HepG2 (cell line): ENCODE results near the gene FMNL1. TPM values are rescaled to one million over a fixed set of nuclear protein-coding genes. Genes with fewer than 3 reads are reported as not detected.

Source experiments
- AGO1 ChIP-seq: fragments of 200-400 bp; formaldehyde crosslinking; IDR thresholded peaks from 2 replicates; pipeline ENCODE4 v1.6.1; 2017; ENCODE audit warnings: mild to moderate bottlenecking, low read depth, low read length, moderate library complexity; ENCODE audit not compliant: poor library complexity, severe bottlenecking
- CREBL2 ChIP-seq: sonication (generic); formaldehyde crosslinking; IDR thresholded peaks from 2 replicates; pipeline ENCODE4 v1.8.1; 2023; ENCODE audit warnings: missing genetic modification reagents, mild to moderate bottlenecking, borderline replicate concordance
- CTCF ChIP-seq: sonication (generic); formaldehyde crosslinking; IDR thresholded peaks from 2 replicates; pipeline ENCODE4 v1.5.0; 2020; ENCODE audit warnings: mild to moderate bottlenecking, missing genetic modification reagents, moderate library complexity
- DNMT3B ChIP-seq: conservative IDR thresholded peaks from 2 replicates; pipeline ENCODE4 v1.6.1; 2016; ENCODE audit warnings: missing biosample characterization, control low read depth
- FOXC1 ChIP-seq: sonication (generic); formaldehyde crosslinking; IDR thresholded peaks from 2 replicates; pipeline ENCODE4 v1.8.0; 2022; ENCODE audit warnings: mild to moderate bottlenecking, missing genetic modification reagents, borderline replicate concordance
- GFI1 ChIP-seq: sonication (generic); formaldehyde crosslinking; IDR thresholded peaks from 2 replicates; pipeline ENCODE4 v1.5.0; 2020; ENCODE audit warnings: missing genetic modification reagents, mild to moderate bottlenecking, borderline replicate concordance
- HMGXB4 ChIP-seq, 2 experiments: sonication (generic) in 1 of 2; formaldehyde crosslinking in 1 of 2; IDR thresholded peaks; 2 replicates each; pipeline versions ENCODE4 v1.4.0 to v1.6.1; 2018 to 2020; ENCODE audit warnings: missing genetic modification reagents in 2 of 2, borderline replicate concordance in 1 of 2, low read depth in 1 of 2, mild to moderate bottlenecking in 1 of 2, missing biosample characterization in 1 of 2
- HNRNPK ChIP-seq: fragments of 200-400 bp; formaldehyde crosslinking; IDR thresholded peaks from 2 replicates; pipeline ENCODE4 v1.6.1; 2018; ENCODE audit warnings: low read length, low read depth, moderate library complexity, mild to moderate bottlenecking; ENCODE audit not compliant: poor library complexity, severe bottlenecking
- HNRNPL ChIP-seq: fragments of 200-400 bp; formaldehyde crosslinking; IDR thresholded peaks from 2 replicates; pipeline ENCODE4 v1.6.1; 2017; ENCODE audit warnings: mild to moderate bottlenecking, low read depth, low read length
- HOXA9 ChIP-seq: sonication (generic); formaldehyde crosslinking; IDR thresholded peaks from 2 replicates; pipeline ENCODE4 v1.8.1; 2022; ENCODE audit warnings: missing genetic modification reagents, mild to moderate bottlenecking, moderate library complexity, borderline replicate concordance
- MTF1 ChIP-seq: sonication (generic); formaldehyde crosslinking; IDR thresholded peaks from 2 replicates; pipeline ENCODE4 v1.5.0; 2020; ENCODE audit warnings: missing genetic modification reagents
- MXI1 ChIP-seq: IDR thresholded peaks from 3 replicates; pipeline ENCODE4 v1.6.1; 2012; ENCODE audit warnings: low read depth, low read length, inconsistent platforms, borderline replicate concordance
- PRPF4 ChIP-seq: fragments of 200-400 bp; formaldehyde crosslinking; IDR thresholded peaks from 2 replicates; pipeline ENCODE4 v1.6.1; 2016; ENCODE audit warnings: low read length, low read depth; ENCODE audit not compliant: poor library complexity, severe bottlenecking
- REXO4 ChIP-seq: sonication (generic); formaldehyde crosslinking; IDR thresholded peaks from 2 replicates; pipeline ENCODE4 v1.8.0; 2022; ENCODE audit warnings: missing genetic modification reagents, mild to moderate bottlenecking, borderline replicate concordance
- SMAD9 ChIP-seq: sonication (generic); formaldehyde crosslinking; IDR thresholded peaks from 2 replicates; pipeline ENCODE4 v1.5.1; 2020; ENCODE audit warnings: mild to moderate bottlenecking, missing genetic modification reagents
- STAG1 ChIP-seq: sonication (generic); formaldehyde crosslinking; IDR thresholded peaks from 2 replicates; pipeline ENCODE4 v1.4.0; 2020; ENCODE audit warnings: missing genetic modification reagents
- XRCC5 ChIP-seq: fragments of 200-400 bp; formaldehyde crosslinking; optimal IDR thresholded peaks from 2 replicates; pipeline ENCODE3; 2017; ENCODE audit warnings: mild to moderate bottlenecking, low read length
- ZC3H13 ChIP-seq: sonication (generic); formaldehyde crosslinking; IDR thresholded peaks from 2 replicates; pipeline ENCODE4 v1.8.1; 2023; ENCODE audit warnings: mild to moderate bottlenecking, missing genetic modification reagents, moderate library complexity
- ZKSCAN5 ChIP-seq: sonication (generic); formaldehyde crosslinking; IDR thresholded peaks from 2 replicates; pipeline ENCODE4 v1.5.1; 2020; ENCODE audit warnings: mild to moderate bottlenecking, missing genetic modification reagents
- ZNF224 ChIP-seq: sonication (generic); formaldehyde crosslinking; IDR thresholded peaks from 2 replicates; pipeline ENCODE4 v1.5.0; 2020; ENCODE audit warnings: mild to moderate bottlenecking, missing genetic modification reagents
- ZNF253 ChIP-seq: sonication (generic); formaldehyde crosslinking; IDR thresholded peaks from 2 replicates; pipeline ENCODE4 v1.8.0; 2022; ENCODE audit warnings: mild to moderate bottlenecking, missing genetic modification reagents, borderline replicate concordance
- ZNF484 ChIP-seq: sonication (generic); formaldehyde crosslinking; IDR thresholded peaks from 2 replicates; pipeline ENCODE4 v1.5.1; 2020; ENCODE audit warnings: mild to moderate bottlenecking, low read depth, missing genetic modification reagents, borderline replicate concordance
- ZNF75D ChIP-seq: sonication (generic); formaldehyde crosslinking; IDR thresholded peaks from 2 replicates; pipeline ENCODE4 v1.8.1; 2023; ENCODE audit warnings: missing genetic modification reagents, mild to moderate bottlenecking, borderline replicate concordance
- polyA plus RNA-seq, 8 experiments: library from polyadenylated mRNA; depleted of rRNA in 3 of 8; stranded (reverse) in 7 of 8; unstranded in 1 of 8; fragments of >200 nt; fragmentation: Illumina TruSeq in 4 of 8; extraction: Trizol in 4 of 8; gene quantifications; 2 replicates each; pipeline versions ENCODE4 v1.2.1 to v1.2.3, GENCODE V29; 2011 to 2016; ENCODE audit warnings: low read depth in 4 of 8, missing spikeins in 1 of 8, mixed read lengths in 1 of 8; ENCODE audit not compliant: insufficient read depth in 1 of 8
- total RNA-seq, 5 experiments: library from RNA; depleted of rRNA; stranded (reverse); fragments of >200 nt; fragmentation: Illumina TruSeq; extraction: Trizol; gene quantifications; 2 replicates each; pipeline ENCODE4 v1.2.3, GENCODE V29; 2016; ENCODE audit warnings: low read depth in 1 of 5

FMNL1 gene
- total and polyA plus RNA-seq, 2 of the 13 experiments (the other 11 are each of a cell fraction or from before 2014, with no cell fraction given), result 0.53 to 0.70 TPM

- TF ChIP-seq ZNF253 (CRISPR knock-in tag) (0 out of 2 replicates have a peak, but pooled peaks have one; percentile 22), HNRNPK (no peak), GFI1 (CRISPR knock-in tag) (0 out of 2 replicates have a peak, but pooled peaks have one; percentile 15), FOXC1 (peak; percentile 2; the same call in 1 of the 2 replicates), ZNF75D (CRISPR knock-in tag) (no peak), ZC3H13 (CRISPR knock-in tag) (peak; percentile 72; the same call in 1 of the 2 replicates), CTCF (CRISPR knock-in tag) (peak; percentile 68), XRCC5 (peak; percentile 11), PRPF4 (no peak), SMAD9 (CRISPR knock-in tag) (no peak), ZNF484 (CRISPR knock-in tag) (0 out of 2 replicates have a peak, but pooled peaks have one; percentile 27), ZNF224 (CRISPR knock-in tag) (0 out of 2 replicates have a peak, but pooled peaks have one; percentile 63), DNMT3B (CRISPR knock-in tag) (0 out of 2 replicates have a peak, but pooled peaks have one; percentile 3), STAG1 (CRISPR knock-in tag) (peak; percentile 57), MXI1 (peak; percentile 14; the same call in 1 of the 3 replicates), ZKSCAN5 (no peak), HOXA9 (no peak), CREBL2 (CRISPR knock-in tag) (0 out of 2 replicates have a peak, but pooled peaks have one; percentile 4), HMGXB4 (CRISPR knock-in tag; IDR thresholded peaks at IDR 0.05; ENCODE audit: borderline replicate concordance in 1 of 2, low read depth in 1 of 2) (peak in 1 of 2 experiments; percentile 67; a peak in 1 of 4 replicates), MTF1 (CRISPR knock-in tag) (no peak), HNRNPL (0 out of 2 replicates have a peak, but pooled peaks have one; percentile 31), AGO1 (peak; percentile 74), REXO4 (CRISPR knock-in tag) (0 out of 2 replicates have a peak, but pooled peaks have one; percentile 55)
- TF ChIP-seq, all 625 proteins: peak for 29
These were observed 25.3 kb downstream of the FMNL1 start (continued) for GRCh38 chr17:45246861-45247428.
